ENCODE measurements around the gene CFAP52.
A peak's percentile ranks its signal among the peaks of the same experiment; 100 is the strongest.
"Not testable (repeated sequence)": the region's sequence is repeated elsewhere in the genome, so short reads cannot be mapped to it uniquely, and the experiment has no call there.

The CFAP52 gene

GRCh38 chr17:9571201-9571600 is 5.2 kb upstream of the CFAP52 start:
- DNase-seq, result no peak

DNA sequence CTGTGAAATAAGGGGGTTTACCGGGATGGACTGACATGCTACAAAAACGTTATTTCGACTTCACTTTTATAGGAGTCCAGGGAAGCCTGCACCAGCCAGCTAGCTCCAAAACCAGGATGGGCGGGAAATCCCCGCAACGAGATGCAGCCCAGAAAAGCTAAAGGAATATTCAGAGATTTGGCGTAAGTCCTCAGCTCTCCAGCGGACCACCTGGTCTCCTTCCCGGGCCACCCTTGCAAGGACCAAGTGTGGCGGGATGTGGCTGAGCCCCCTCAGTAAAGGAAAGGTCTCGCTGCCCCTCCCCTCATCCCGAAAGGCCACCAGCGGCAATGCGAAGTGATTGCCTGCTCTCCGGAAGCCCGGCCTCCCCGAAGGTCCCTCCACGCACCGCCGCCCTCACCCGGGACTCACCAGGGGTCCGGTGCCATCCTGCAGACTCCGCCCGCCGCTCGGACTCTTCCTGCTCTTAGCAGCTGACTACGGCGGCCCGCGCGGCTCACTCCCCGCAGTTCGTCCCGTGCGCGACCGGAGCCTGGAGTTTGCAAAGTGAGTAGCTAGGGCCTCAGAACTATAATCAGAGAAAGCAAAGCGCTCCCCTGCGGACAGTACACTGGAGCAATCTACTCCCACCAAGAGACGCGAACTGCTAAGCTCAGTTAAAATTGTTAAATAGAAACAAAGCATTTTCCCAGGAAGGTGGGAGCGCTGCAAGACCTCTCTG is 901 bp upstream of the CFAP52 start, which contains the start of gene STX8:
Gene STX8 (minus strand): TSS at position 440 of the 721 bp plus-strand sequence. CDS start 12 bp downstream, at position 428.
- peak; percentile 93 for DNase-seq

GRCh38 chr17:9577373-9577709 is 899 bp downstream of the CFAP52 start:
- no peak for DNase-seq

DNA sequence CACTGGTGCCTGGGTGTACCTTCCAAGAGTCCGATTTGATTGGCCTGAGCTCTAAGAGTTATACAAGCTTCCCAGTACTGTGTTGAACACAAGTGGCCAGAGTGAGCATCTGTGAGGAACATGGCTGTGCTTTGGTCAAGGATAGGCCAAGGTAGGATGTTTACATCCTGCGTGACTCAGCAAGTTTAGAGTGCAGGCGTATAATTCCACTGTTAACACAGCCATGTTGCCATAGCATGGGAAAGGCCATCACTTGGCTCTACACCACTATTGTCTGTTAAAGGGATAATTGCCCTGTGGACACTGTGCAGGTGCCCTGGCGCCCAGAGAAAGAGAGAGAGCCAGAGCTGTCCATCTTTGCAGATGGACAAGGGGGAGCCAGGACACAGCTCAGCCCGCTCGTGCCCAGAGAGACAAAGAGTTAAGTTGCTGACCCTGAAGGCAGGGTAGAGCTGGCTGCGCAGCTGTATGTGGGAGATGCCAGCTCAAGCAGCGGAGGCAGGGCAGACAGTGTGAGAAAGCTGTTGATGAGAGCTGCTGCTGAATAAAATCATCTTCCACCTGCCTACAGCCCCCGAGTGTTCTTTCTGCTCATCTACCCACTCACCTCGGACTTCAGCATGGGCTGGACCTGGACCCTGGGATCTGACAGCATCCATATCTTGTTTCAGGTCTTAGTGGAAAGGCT is 11.7 kb downstream of the CFAP52 start:
- no peak for DNase-seq

- DNase-seq, result no peak
These were observed 17.6 kb downstream of the CFAP52 start for GRCh38 chr17:9594065-9594464.

DNA sequence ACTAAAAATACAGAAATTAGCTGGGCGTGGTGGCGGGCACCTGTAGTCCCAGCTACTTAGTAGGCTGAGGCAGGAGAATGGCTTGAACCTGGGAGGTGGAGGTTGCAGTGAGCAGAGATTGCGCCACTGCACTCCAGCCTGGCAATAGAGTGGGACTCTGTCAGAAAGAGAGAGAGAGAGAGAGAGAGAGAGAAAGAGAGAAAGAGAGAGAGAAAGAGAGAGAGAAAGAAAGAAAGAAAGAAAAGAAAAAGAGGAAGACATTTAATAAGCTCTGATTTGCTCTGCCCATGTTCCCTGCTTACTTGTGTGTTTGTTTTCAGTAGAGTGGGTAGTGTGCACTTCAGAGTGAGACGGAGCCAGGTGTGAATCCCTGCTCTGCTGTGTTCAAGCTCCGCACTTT is 21.2 kb downstream of the CFAP52 start:
- DNase-seq, result not testable (repeated sequence)

GRCh38 chr17:9598661-9599060 is 22.2 kb downstream of the CFAP52 start:
- no peak for DNase-seq

GRCh38 chr17:9604583-9604982 is 28.1 kb downstream of the CFAP52 start:
- not testable (repeated sequence) for DNase-seq

- DNase-seq, result no peak
These were observed 30.0 kb downstream of the CFAP52 start for GRCh38 chr17:9606453-9606852.

DNA sequence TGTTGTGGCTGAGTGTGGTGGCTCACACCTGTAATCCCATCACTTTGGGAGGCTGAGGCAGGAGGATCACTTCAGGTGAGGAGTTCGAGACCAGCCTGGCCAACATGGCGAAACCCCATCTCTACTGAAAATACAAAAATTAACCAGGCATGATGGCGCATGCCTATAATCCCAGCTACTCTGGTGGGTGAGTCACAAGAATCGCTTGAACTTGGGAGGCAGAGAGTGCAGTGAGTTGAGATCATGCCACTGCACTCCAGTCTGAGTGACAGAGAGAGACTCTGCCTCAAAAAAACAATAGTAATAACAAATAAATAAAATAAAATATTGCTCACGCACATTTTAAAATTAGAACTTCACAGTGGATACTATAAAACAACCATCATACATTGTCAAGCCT is 30.6 kb downstream of the CFAP52 start:
- not testable (repeated sequence) for DNase-seq

- no peak for DNase-seq
These were observed 35.1 kb downstream of the CFAP52 start for GRCh38 chr17:9611557-9611956.

- no peak for DNase-seq
These were observed 35.6 kb downstream of the CFAP52 start for GRCh38 chr17:9612006-9612405.

GRCh38 chr17:9615486-9615885 is 39.0 kb downstream of the CFAP52 start:
- no peak for DNase-seq

- DNase-seq, result no peak
These were observed 46.5 kb downstream of the CFAP52 start for GRCh38 chr17:9622961-9623360.

DNA sequence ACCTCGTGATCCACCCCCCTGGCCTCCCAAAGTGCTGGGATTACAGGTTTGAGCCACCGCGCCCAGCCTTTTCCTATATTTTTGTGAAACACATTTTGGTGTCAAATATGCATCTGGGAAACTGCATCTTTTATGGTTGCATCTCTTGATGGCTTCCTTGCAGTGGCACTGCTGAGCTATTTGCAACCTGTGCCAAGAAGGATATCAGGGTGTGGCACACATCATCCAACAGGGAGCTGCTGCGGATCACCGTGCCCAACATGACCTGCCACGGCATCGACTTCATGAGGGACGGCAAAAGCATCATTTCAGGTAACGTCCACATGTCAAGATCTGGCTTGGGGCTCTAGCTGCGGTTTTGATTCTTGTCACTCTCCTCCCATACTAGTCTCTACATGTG is 52.1 kb downstream of the CFAP52 start:
- DNase-seq, result no peak

DNA sequence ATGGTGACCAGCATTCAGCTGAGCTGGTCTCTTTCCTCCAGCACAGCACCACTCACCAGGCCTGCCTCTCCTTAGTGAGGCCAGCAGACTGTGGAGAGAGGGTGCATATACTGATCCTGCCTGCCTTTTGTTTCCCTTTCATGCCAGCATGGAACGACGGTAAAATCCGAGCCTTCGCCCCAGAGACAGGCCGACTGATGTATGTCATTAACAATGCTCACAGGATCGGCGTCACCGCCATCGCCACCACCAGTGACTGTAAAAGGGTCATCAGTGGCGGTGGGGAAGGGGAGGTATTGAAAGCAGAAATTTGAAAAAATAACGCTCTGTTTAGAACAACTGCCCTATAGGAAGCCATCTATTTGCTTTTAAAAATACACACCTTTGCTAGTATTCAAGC is 56.3 kb downstream of the CFAP52 start:
- no peak for DNase-seq

DNA sequence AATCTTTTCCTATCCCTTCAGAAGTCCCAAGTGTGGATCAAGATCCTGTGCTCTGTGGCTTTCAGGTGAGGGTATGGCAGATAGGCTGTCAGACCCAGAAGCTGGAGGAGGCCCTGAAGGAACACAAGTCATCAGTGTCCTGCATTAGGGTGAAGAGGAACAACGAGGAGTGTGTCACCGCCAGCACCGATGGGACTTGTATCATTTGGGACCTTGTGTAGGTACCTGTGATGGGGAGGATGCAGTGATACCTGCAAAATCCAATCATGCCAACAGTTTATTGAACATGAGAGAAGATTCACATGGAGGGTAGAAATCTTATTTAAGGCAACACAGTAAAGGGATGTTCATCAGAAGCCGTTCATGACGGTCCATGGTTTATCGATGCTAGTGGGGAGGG is 58.9 kb downstream of the CFAP52 start:
- no peak for DNase-seq

GRCh38 chr17:9636501-9636900 is 60.1 kb downstream of the CFAP52 start:
- no peak for DNase-seq

DNA sequence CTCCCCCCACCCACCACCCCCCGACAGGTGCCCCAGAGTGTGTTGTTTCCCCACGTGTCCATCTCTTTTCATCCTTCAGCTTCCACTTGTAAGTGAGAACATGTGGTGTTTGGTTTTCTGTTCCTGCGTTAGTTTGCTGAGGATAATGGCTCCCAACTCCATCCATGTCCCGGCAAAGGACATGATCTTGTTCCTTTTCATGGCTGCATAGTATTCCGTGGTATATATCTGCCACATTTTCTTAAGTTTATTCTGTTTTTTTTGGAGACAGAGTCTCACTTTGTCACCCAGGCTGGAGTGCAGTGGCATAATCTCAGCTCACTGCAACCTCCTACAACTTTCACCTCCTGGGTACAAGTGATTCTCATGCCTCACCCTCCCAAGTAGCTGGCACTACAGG is 63.9 kb downstream of the CFAP52 start:
- not testable (repeated sequence) for DNase-seq

GRCh38 chr17:9643611-9644010 is 67.2 kb downstream of the CFAP52 start:
- DNase-seq, result no peak

DNA sequence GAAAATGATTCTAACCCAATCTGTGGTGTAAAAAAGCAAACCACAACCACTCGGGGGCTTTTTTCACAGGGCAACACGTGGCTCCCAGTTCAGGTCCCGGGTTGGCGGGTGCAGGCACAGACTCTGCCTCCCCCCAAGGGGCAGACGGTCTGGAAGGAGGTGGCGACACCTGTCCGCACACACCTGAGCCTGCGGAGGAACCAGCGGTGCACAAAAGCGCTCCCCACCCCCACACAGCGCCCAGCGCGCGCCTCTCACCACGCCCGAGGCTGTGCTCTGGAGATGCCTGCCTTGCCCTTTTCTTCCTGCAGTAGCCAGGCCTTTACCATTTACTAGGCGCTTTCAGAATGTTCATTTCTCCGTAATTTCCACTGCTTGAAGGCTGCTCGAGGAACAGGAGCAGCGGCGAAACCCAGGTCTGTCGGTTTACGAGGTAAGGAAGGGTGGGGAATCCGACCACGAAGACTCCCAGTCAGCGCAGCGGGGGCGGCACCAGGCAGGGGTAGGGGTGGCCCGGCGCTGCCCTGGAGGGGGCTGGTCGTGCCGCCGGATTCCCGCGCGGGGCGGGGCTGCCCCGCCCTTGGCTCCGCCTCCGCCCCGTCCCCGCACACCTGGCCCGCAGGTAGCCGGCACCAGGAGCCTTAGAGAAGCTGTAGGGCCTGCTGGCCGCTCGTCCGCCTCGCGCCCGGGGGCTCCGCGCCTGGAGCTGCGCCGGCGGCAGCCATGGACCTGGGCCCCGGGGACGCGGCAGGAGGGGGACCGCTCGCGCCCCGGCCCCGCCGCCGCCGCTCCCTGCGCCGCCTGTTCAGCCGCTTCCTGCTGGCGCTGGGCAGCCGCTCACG is 68.7 kb downstream of the CFAP52 start, which contains the start of gene USP43:
Gene USP43 (plus strand): TSS at position 608 of the 842 bp plus-strand sequence. CDS start 116 bp downstream, at position 724.
- peak; percentile 49 for DNase-seq

DNA sequence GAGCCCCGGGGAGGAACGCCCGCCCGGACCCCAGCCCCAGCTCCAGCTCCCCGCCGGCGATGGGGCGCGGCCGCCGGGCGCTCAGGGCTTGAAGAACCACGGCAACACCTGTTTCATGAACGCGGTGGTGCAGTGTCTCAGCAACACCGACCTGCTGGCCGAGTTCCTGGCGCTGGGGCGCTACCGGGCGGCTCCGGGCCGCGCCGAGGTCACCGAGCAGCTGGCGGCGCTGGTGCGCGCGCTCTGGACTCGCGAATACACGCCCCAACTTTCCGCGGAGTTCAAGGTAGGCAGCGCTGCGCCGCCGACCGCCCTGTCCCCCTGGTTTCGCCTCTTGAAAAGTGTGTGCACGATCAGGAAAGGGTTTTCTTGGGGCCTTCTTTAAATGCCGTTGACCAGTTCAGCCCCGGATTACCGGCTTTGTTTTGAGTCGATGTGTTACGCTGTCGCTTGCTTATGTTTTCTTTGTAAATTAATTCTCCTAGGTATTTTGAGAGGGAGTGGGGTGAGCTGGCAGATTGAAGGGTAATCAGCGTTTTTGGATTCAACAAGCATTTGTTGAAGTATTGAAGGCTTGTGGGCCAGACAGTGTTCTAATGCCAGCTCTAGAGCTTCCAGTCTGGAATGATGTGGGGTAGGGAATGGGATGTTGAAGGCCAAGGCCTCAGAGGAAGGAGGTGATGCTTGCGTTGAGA is 69.6 kb downstream of the CFAP52 start:
- peak; percentile 54 for DNase-seq

DNA sequence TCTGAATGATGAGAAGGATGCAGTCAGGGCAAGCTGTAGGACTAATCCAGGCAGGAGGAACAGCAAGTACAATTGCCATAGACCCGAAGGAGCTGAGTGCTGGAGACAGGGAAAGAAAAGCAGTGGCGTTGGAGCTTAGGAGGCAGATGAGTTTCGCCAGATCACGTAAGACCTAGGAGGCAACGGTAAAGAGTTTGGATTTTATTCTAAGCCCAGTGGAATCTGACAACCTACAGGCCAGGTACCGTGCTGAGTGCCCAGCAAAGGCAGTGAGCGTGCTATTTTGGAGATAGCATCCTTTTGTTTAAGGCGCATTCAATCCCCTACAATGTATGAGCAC is 70.1 kb downstream of the CFAP52 start:
- no peak for DNase-seq
